Parathyroid adenoma (tissue), 2 donors: ENCODE results near the gene PLXNA4.

Experiments used
- H2AFZ ChIP-seq: fragments of 300-600 bp; sonication (generic); one replicate; pipeline ENCODE4 v1.7.0; 2017; ENCODE audit warnings: antibody characterized with exemption, mild to moderate bottlenecking
- H3K27ac ChIP-seq: fragments of 300-600 bp; sonication (generic); one replicate; pipeline ENCODE4 v1.7.0; 2017
- H3K27me3 ChIP-seq: fragments of 300-600 bp; sonication (generic); one replicate; pipeline ENCODE4 v1.7.0; 2017; ENCODE audit warnings: low read length; ENCODE audit not compliant: control insufficient read depth, insufficient read depth
- H3K36me3 ChIP-seq: fragments of 300-600 bp; sonication (generic); one replicate; pipeline ENCODE4 v1.7.0; 2017; ENCODE audit warnings: low read length; ENCODE audit not compliant: control insufficient read depth, insufficient read depth
- H3K4me1 ChIP-seq: fragments of 300-600 bp; sonication (generic); one replicate; pipeline ENCODE4 v1.7.0; 2017; ENCODE audit warnings: control low read depth
- H3K4me2 ChIP-seq: fragments of 300-600 bp; sonication (generic); one replicate; pipeline ENCODE4 v1.7.0; 2017; ENCODE audit warnings: low read length
- H3K4me3 ChIP-seq: fragments of 300-600 bp; sonication (generic); one replicate; pipeline ENCODE4 v1.7.0; 2017; ENCODE audit warnings: low read depth, low read length
- H3K79me2 ChIP-seq: fragments of 300-600 bp; sonication (generic); one replicate; pipeline ENCODE4 v1.7.0; 2017; ENCODE audit warnings: control low read depth
- H3K9ac ChIP-seq: fragments of 300-600 bp; sonication (generic); one replicate; pipeline ENCODE4 v1.7.0; 2017; ENCODE audit warnings: mild to moderate bottlenecking
- H3K9me3 ChIP-seq: fragments of 300-600 bp; sonication (generic); one replicate; pipeline ENCODE4 v1.7.0; 2017; ENCODE audit warnings: low read length; ENCODE audit not compliant: control insufficient read depth
- TF ChIP-seq, protein P1 (sequence below): fragments of 300-600 bp; sonication (generic); IDR thresholded peaks from one replicate; pipeline ENCODE4 v1.7.0; 2017; ENCODE audit warnings: antibody characterized with exemption, mild to moderate bottlenecking
- donor health status: primary hyperparathyroidism.

The PLXNA4 gene

DNA sequence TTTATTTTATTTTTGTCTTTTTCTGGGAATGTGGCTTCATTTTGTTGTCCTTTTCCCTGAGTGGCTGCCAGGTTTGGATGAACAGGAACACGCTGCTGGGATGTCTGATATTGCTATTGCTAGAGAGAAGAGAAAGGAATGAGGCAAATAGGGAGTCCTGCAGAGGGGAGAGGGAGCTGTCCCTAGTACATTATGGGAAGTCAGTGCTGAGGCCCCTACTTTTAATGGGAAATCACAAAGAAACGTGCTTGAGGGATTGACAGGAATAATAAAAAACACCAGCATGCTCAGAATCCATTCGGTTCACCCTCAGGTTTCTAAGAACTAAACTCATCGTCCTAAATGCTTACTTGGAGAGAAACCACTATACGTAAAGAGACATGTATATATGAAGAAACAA, 306.6 kb downstream of the PLXNA4 start:
- no peaks in the 10 kb centered on the region for H3K4me1 ChIP-seq
- no peak overlapping the region for H3K27ac ChIP-seq
- no peak overlapping the region for H3K9ac ChIP-seq
- no peak overlapping the region for H3K4me3 ChIP-seq
- H2AFZ ChIP-seq = no peak overlapping the region
- H3K36me3 ChIP-seq = no peaks in the 10 kb centered on the region
- H3K79me2 ChIP-seq = no peaks in the 10 kb centered on the region
- H3K4me2 ChIP-seq = no peak overlapping the region
- H3K27me3 ChIP-seq = no peaks in the 10 kb centered on the region
- TF ChIP-seq, protein P1, sequence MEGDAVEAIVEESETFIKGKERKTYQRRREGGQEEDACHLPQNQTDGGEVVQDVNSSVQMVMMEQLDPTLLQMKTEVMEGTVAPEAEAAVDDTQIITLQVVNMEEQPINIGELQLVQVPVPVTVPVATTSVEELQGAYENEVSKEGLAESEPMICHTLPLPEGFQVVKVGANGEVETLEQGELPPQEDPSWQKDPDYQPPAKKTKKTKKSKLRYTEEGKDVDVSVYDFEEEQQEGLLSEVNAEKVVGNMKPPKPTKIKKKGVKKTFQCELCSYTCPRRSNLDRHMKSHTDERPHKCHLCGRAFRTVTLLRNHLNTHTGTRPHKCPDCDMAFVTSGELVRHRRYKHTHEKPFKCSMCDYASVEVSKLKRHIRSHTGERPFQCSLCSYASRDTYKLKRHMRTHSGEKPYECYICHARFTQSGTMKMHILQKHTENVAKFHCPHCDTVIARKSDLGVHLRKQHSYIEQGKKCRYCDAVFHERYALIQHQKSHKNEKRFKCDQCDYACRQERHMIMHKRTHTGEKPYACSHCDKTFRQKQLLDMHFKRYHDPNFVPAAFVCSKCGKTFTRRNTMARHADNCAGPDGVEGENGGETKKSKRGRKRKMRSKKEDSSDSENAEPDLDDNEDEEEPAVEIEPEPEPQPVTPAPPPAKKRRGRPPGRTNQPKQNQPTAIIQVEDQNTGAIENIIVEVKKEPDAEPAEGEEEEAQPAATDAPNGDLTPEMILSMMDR = no peak
- no peaks in the 10 kb centered on the region for H3K9me3 ChIP-seq

DNA sequence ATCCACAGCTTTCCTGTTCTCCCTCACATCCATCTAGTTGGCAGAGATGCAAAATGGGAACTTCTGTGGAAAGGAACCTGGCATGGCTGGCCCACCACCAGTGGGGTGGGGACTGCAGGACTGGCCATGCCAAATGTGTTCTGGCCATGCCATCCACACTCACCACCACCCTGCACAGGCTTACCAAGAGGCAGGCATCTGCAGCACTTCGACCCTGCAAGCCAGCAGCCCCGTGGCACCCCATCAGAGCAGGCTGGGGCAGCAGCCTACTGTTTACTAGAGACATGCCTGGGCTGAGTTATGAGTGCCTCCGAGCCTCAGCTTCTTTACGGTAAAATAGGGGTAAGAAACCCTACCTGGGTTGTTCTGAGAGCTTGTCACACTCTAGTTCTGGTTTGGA, 313.1 kb downstream of the PLXNA4 start:
- no peaks in the 10 kb centered on the region for H3K27me3 ChIP-seq
- H3K36me3 ChIP-seq = no peaks in the 10 kb centered on the region
- no peaks in the 10 kb centered on the region for H3K9me3 ChIP-seq
- no peak overlapping the region for H3K27ac ChIP-seq
- H2AFZ ChIP-seq = no peak overlapping the region
- TF ChIP-seq, protein P1 = no peak
- H3K4me2 ChIP-seq = no peak overlapping the region
- H3K79me2 ChIP-seq = no peaks in the 10 kb centered on the region
- no peak overlapping the region for H3K9ac ChIP-seq
- no peak overlapping the region for H3K4me3 ChIP-seq
- no peaks in the 10 kb centered on the region for H3K4me1 ChIP-seq

DNA sequence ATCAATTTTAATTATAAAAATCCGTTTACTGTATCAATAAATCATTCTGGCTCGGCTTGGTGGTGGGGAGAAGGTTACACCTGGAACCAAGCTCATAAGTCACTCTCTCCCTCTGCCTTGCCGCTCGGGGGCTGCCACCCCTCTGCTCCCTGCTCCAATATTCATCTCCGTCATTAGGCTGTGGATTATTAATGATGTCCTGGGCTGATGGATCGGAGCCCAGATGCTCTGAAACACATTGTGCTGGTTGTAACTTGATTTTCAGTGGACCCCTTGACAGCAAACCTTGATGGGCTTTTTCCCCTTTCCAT, 314.2 kb downstream of the PLXNA4 start:
- Histone ChIP-seq H3K79me2 (no peaks in the 10 kb centered on the region), H3K4me2 (no peak overlapping the region), H3K36me3 (no peaks in the 10 kb centered on the region), H2AFZ (no peak overlapping the region), H3K27ac (no peak overlapping the region), H3K4me3 (no peak overlapping the region), H3K4me1 (no peaks in the 10 kb centered on the region), H3K27me3 (no peaks in the 10 kb centered on the region), H3K9me3 (no peaks in the 10 kb centered on the region), H3K9ac (no peak overlapping the region)
- TF ChIP-seq, protein P1 = no peak

DNA sequence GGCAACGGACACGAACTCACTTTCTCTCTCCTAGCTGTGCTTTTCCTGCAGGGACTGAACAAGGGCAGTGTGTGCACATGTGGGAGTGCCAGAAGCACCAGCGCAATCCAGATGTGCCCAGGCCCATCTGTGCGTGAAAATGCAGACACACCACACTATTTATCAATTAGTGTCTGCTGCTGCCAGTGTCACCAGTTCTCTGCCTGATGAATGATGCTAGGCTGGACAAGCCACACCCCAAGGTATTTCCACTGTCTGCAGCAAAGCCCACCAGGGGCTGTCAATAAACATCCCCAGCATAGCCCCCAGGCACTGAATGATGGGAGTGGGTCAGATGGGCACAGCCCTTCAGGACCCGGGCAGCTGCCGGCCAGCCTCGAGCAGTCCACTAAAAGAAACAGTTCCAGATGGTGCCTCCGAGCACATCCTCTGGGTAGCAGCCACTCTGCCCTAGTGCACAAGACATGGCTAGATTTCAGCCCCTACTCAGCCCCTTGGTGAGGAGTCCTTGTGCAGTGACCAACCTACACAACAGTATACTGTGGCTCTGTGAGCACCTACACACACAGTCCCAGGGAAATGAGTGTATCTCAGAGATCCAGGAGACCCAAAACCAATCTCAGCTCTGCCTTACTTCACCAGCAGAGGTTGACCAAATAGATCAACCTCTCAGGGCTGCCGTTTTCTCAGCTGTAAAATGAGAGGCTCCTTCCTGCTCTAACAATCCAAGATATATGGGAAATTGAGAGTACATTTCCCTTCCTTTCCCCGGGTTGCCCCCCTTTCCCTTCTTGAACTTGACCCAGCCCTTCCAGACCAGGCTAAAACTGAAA, 314.7 kb downstream of the PLXNA4 start:
- Histone ChIP-seq H3K27ac (no peak overlapping the region), H3K9me3 (no peaks in the 10 kb centered on the region), H3K9ac (no peak overlapping the region), H3K4me3 (no peak overlapping the region), H3K36me3 (no peaks in the 10 kb centered on the region), H3K4me1 (no peaks in the 10 kb centered on the region), H3K27me3 (no peaks in the 10 kb centered on the region), H2AFZ (no peak overlapping the region), H3K4me2 (no peak overlapping the region), H3K79me2 (no peaks in the 10 kb centered on the region)
- TF ChIP-seq, protein P1 = no peak

DNA sequence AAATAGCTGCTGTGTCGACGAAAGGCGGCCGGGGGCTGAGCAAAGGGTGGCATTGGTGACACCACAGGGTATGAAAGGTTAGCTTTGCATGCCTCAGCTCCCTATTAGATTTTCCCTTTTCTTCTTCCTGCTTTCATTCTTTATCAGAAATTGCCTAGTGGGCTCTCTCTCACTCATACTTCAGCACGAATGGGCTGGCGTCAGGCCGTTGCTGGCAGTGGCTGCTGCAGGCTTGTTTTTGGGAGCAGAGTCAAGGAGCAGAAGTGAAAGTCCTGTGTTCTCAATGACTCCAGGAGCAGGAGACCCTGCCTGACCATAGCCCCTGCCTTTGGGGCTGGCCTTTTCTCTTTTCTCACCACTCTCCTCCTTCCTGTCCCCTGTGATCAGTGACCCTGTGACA, 318.0 kb downstream of the PLXNA4 start:
- H3K4me3 ChIP-seq = no peak overlapping the region
- no peaks in the 10 kb centered on the region for H3K36me3 ChIP-seq
- peaks cover 10% of the 10 kb centered on the region for H3K4me1 ChIP-seq
- no peak overlapping the region for H3K9ac ChIP-seq
- H3K27me3 ChIP-seq = no peaks in the 10 kb centered on the region
- H3K27ac ChIP-seq = no peak overlapping the region
- TF ChIP-seq, protein P1 = no peak
- no peak overlapping the region for H3K4me2 ChIP-seq
- H3K9me3 ChIP-seq = no peaks in the 10 kb centered on the region
- H3K79me2 ChIP-seq = no peaks in the 10 kb centered on the region
- H2AFZ ChIP-seq = no peak overlapping the region
